Stimulated activated effector memory CD8-positive, alpha-beta T cell treated with anti-CD3 and anti-CD28 coated beads, Interleukin-12 subunit alpha, Interleukin-12 subunit beta, amount 100 ng/mL, for 72 hours (primary cell): ENCODE measurements around the gene SAA4.
"Not testable (repeated sequence)": the region's sequence is repeated elsewhere in the genome, so short reads cannot be mapped to it uniquely, and the experiment has no call there.

Experiments
- ATAC-seq: fragments of 150-1000 bp; cut with Tn5 transposase; 2 replicates; pipeline ENCODE4 v1.10.0; 2021
- DNase-seq, 2 donors: peaks; one replicate each; pipeline ENCODE4 v3.0.0; 2021 to 2022; ENCODE audit warnings: low spot score in 2 of 2
- H3K27ac Mint-ChIP-seq: one replicate; pipeline ENCODE4 v1.8.0; 2022; ENCODE audit warnings: mild to moderate bottlenecking, mixed read lengths
- H3K36me3 Mint-ChIP-seq: one replicate; pipeline ENCODE4 v1.8.0; 2022; ENCODE audit warnings: mild to moderate bottlenecking, mixed read lengths
- H3K4me1 Mint-ChIP-seq: one replicate; pipeline ENCODE4 v1.8.0; 2022; ENCODE audit warnings: mixed read lengths
- H3K4me3 Mint-ChIP-seq: one replicate; pipeline ENCODE4 v1.8.0; 2022; ENCODE audit warnings: mild to moderate bottlenecking, mixed read lengths
- H3K9me3 Mint-ChIP-seq: one replicate; pipeline ENCODE4 v1.8.0; 2022; ENCODE audit warnings: mixed read lengths

Gene SAA4

GRCh38 chr11:18223591-18224387, 12.8 kb downstream of the SAA4 start:
- Mint-ChIP-seq H3K9me3 (no peaks in the 10 kb centered on the region), H3K4me3 (no peak overlapping the region), H3K36me3 (no peaks in the 10 kb centered on the region), H3K27ac (no peak overlapping the region), H3K4me1 (no peaks in the 10 kb centered on the region)
- ATAC-seq (no peak), DNase-seq (no peak)

GRCh38 chr11:18222814-18223421, 13.7 kb downstream of the SAA4 start:
- H3K9me3 Mint-ChIP-seq = no peaks in the 10 kb centered on the region
- H3K4me1 Mint-ChIP-seq = no peaks in the 10 kb centered on the region
- no peak overlapping the region for H3K4me3 Mint-ChIP-seq
- no peak overlapping the region for H3K27ac Mint-ChIP-seq
- no peaks in the 10 kb centered on the region for H3K36me3 Mint-ChIP-seq
- DNase-seq (no peak), ATAC-seq (no peak)

GRCh38 chr11:18221274-18221876, 15.2 kb downstream of the SAA4 start:
- no peak overlapping the region for H3K27ac Mint-ChIP-seq
- DNase-seq (no peak), ATAC-seq (no peak)
- no peaks in the 10 kb centered on the region for H3K4me1 Mint-ChIP-seq
- no peaks in the 10 kb centered on the region for H3K36me3 Mint-ChIP-seq
- H3K9me3 Mint-ChIP-seq = no peaks in the 10 kb centered on the region
- no peak overlapping the region for H3K4me3 Mint-ChIP-seq

GRCh38 chr11:18209058-18209457, 27.5 kb downstream of the SAA4 start:
- no peaks in the 10 kb centered on the region for H3K36me3 Mint-ChIP-seq
- peaks cover 7% of the 10 kb centered on the region for H3K4me1 Mint-ChIP-seq
- ATAC-seq (no peak), DNase-seq (no peak)
- H3K4me3 Mint-ChIP-seq = no peak overlapping the region
- H3K27ac Mint-ChIP-seq = no peak overlapping the region
- no peaks in the 10 kb centered on the region for H3K9me3 Mint-ChIP-seq

- H3K4me3 Mint-ChIP-seq = no peak overlapping the region
- no peaks in the 10 kb centered on the region for H3K36me3 Mint-ChIP-seq
- peaks cover 7% of the 10 kb centered on the region for H3K4me1 Mint-ChIP-seq
- ATAC-seq (no peak), DNase-seq (no peak)
- no peaks in the 10 kb centered on the region for H3K9me3 Mint-ChIP-seq
- H3K27ac Mint-ChIP-seq = no peak overlapping the region
Measured at GRCh38 chr11:18204771-18205170, 31.8 kb downstream of the SAA4 start.

- no peaks in the 10 kb centered on the region for H3K36me3 Mint-ChIP-seq
- H3K27ac Mint-ChIP-seq = no peak overlapping the region
- ATAC-seq = no peak
- H3K4me1 Mint-ChIP-seq = peaks cover 7% of the 10 kb centered on the region
- DNase-seq = no peak
- no peaks in the 10 kb centered on the region for H3K9me3 Mint-ChIP-seq
- H3K4me3 Mint-ChIP-seq = no peak overlapping the region
Measured at GRCh38 chr11:18204220-18204619, 32.4 kb downstream of the SAA4 start.

- Mint-ChIP-seq H3K27ac (no peak overlapping the region), H3K4me1 (peaks cover 7% of the 10 kb centered on the region), H3K4me3 (no peak overlapping the region), H3K9me3 (no peaks in the 10 kb centered on the region), H3K36me3 (no peaks in the 10 kb centered on the region)
- ATAC-seq (peak; percentile 59), DNase-seq (no peak)
Measured at GRCh38 chr11:18203723-18204122, 32.9 kb downstream of the SAA4 start.

- DNase-seq, H3K4me3 Mint-ChIP-seq, H3K4me1 Mint-ChIP-seq, H3K36me3 Mint-ChIP-seq, H3K9me3 Mint-ChIP-seq, ATAC-seq, H3K27ac Mint-ChIP-seq: not testable (repeated sequence)
Measured at GRCh38 chr11:18197738-18198137, 38.9 kb downstream of the SAA4 start.

GRCh38 chr11:18196532-18196931, 40.1 kb downstream of the SAA4 start:
- Mint-ChIP-seq H3K4me1 (no peaks in the 10 kb centered on the region), H3K4me3 (no peak overlapping the region), H3K9me3 (no peaks in the 10 kb centered on the region), H3K27ac (no peak overlapping the region), H3K36me3 (no peaks in the 10 kb centered on the region)
- ATAC-seq = no peak
- no peak for DNase-seq

GRCh38 chr11:18193010-18193409, 43.6 kb downstream of the SAA4 start:
- Mint-ChIP-seq H3K4me1 (no peaks in the 10 kb centered on the region), H3K27ac (no peak overlapping the region), H3K4me3 (no peak overlapping the region), H3K36me3 (no peaks in the 10 kb centered on the region), H3K9me3 (no peaks in the 10 kb centered on the region)
- ATAC-seq (peak; percentile 43), DNase-seq (no peak)

- Mint-ChIP-seq H3K9me3 (no peaks in the 10 kb centered on the region), H3K27ac (no peak overlapping the region)
- DNase-seq = no peak
Measured at GRCh38 chr11:18191376-18191775, 45.2 kb downstream of the SAA4 start.

GRCh38 chr11:18189476-18190245, 46.9 kb downstream of the SAA4 start:
- not testable (repeated sequence) for ATAC-seq, H3K9me3 Mint-ChIP-seq, H3K27ac Mint-ChIP-seq, DNase-seq, H3K4me1 Mint-ChIP-seq, H3K36me3 Mint-ChIP-seq, H3K4me3 Mint-ChIP-seq

More at GRCh38 chr11:18191376-18191775, 45.2 kb downstream of the SAA4 start:
- no peak for ATAC-seq
- no peaks in the 10 kb centered on the region for H3K36me3 Mint-ChIP-seq
- no peaks in the 10 kb centered on the region for H3K4me1 Mint-ChIP-seq
- H3K4me3 Mint-ChIP-seq = no peak overlapping the region

GRCh38 chr11:18188796-18189195, 47.8 kb downstream of the SAA4 start:
- DNase-seq (no peak), ATAC-seq (no peak)
- Mint-ChIP-seq H3K4me1 (no peaks in the 10 kb centered on the region), H3K4me3 (no peak overlapping the region), H3K27ac (no peak overlapping the region), H3K9me3 (no peaks in the 10 kb centered on the region), H3K36me3 (no peaks in the 10 kb centered on the region)
